ACC112 (cell line): Measurements from ENCODE around the gene ADISSP.

Source experiments
- H2AFZ ChIP-seq: fragments of 200-600 bp; sonication (generic); one replicate; pipeline ENCODE4 v1.6.0; 2017; ENCODE audit warnings: antibody characterized with exemption, low read length; ENCODE audit not compliant: unreplicated experiment
- H3K27ac ChIP-seq: fragments of 200-600 bp; sonication (generic); 2 replicates; pipeline ENCODE4 v1.5.1; 2014; ENCODE audit warnings: low read depth, mild to moderate bottlenecking, antibody characterized with exemption, low read length, moderate library complexity
- H3K27me3 ChIP-seq: fragments of 200-600 bp; sonication (generic); 2 replicates; pipeline ENCODE4 v1.6.1; 2014; ENCODE audit warnings: mild to moderate bottlenecking, antibody characterized with exemption, low read length, moderate library complexity, mixed read lengths; ENCODE audit not compliant: insufficient read depth
- H3K36me3 ChIP-seq: fragments of 200-600 bp; sonication (generic); 2 replicates; pipeline ENCODE4 v1.6.1; 2016; ENCODE audit warnings: mild to moderate bottlenecking, antibody characterized with exemption, low read length, moderate library complexity, mixed read lengths; ENCODE audit not compliant: insufficient read depth
- H3K4me1 ChIP-seq: fragments of 200-600 bp; sonication (generic); one replicate; pipeline ENCODE4 v1.6.1; 2016; ENCODE audit warnings: low read length, mixed read lengths; ENCODE audit not compliant: insufficient read depth, unreplicated experiment, control insufficient read depth
- H3K4me3 ChIP-seq: fragments of 200-600 bp; sonication (generic); 2 replicates; pipeline ENCODE4 v1.5.1; 2014; ENCODE audit warnings: mild to moderate bottlenecking, low read depth, low read length
- H3K79me2 ChIP-seq: fragments of 200-600 bp; sonication (generic); one replicate; pipeline ENCODE4 v1.6.0; 2016; ENCODE audit warnings: low read length; ENCODE audit not compliant: control insufficient read depth, unreplicated experiment, insufficient read depth

The ADISSP gene

DNA sequence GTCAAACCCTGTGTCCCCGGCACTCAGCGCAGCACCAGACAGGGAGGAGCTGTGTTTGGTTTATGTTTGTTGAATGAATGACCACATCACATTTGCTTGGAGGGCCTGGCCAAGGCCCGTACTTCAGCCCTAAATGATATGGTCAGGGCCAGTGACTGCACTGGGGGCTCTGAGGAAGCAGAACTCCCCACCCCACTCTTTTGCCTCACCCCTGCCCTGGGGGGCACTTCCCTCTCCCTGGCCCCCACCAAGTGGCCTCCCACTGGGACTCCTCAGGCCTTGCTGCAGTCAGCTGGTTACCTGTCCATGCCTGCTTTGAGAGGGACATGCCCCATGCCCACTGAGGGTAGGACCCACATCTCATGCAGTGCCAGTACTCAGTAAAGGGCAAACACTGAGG is 2.9 kb downstream of the ADISSP start:
- no peak overlapping the region for H3K27ac ChIP-seq
- H3K27me3 ChIP-seq = no peaks in the 10 kb centered on the region
- H3K4me1 ChIP-seq = peaks cover 16% of the 10 kb centered on the region
- no peaks in the 10 kb centered on the region for H3K36me3 ChIP-seq
- no peak overlapping the region for H3K4me3 ChIP-seq
- H3K79me2 ChIP-seq = peaks cover 9% of the 10 kb centered on the region
- no peak overlapping the region for H2AFZ ChIP-seq

DNA sequence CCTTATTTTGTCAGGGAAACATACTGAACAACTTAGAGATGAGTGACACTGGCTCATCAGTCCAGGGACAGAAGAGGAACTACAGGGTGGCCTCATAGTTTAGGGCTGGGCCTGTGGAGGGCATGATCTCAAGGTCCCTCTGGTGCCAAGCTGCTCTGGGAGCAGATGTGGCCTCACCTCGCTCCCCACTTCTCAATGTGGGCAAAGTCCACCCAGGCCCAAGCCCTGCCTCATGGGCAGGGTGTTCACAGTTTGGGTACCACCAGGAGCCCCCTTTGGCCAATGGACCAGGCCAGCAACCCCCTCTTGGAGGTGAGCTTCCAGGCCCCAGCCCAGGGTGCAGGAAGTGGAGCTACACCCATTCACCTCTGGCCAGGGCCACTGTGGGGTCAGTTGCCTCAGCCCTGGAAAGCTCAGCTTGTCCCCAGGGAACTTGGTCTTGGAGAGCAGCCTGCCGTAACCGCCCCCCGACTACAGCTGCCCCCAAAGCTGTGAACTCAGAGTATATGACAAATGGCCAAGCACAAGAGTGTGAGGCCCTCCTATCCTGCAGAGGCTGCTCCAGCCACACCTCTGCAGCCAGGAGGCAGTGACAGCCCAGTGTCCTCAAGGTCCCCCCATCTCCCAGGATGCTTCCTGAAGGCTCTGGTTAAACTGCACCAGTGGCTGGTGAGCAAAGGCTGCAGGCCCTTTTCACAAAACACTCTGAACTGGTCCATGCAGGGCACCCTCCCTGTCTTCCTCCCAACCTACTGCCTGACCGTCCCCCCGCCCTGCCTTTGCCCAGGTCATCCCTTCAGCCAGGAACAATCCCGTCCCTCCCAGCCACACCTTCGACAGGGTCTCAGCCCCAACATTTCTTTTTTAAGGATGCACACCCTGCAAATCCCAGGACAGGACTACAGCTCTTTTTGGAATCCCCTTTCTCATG is 3.6 kb downstream of the ADISSP start:
- no peak overlapping the region for H2AFZ ChIP-seq
- peaks cover 9% of the 10 kb centered on the region for H3K79me2 ChIP-seq

DNA sequence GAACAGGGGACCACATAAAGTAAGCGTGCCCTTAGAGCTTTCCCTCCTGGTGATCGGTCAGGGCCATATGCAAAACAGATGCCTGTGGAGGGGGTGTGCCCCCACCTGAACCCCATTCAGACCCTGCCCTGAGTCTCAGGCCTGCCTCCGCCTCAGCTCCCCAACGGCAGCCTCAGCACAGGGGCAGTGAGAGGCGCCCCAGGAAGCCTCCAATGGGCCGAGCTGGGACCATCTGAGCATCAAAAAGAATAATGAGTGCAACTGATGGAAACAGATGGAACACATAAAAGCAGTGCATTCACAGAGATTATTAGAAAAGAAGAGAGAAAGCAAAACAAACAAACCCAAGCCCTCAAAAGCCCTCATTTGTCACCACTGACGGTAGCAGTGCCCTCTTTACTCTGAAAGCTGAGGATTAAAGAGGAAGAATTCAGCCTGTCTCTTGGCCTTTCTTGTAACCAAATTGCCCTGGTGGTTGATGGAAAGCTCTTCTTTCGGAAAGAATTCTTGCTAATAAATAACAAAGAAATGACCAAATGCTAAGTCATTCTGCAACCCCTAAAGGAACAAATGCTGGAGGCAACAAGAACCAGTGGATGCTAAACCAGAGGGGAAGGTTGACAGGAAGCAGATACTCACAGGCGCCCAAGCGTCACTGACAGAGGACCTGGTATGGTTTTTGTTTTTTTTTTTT is 6.8 kb downstream of the ADISSP start:
- Histone ChIP-seq H3K27me3 (no peaks in the 10 kb centered on the region), H3K79me2 (no peaks in the 10 kb centered on the region), H3K4me3 (no peak overlapping the region), H2AFZ (no peak overlapping the region), H3K36me3 (no peaks in the 10 kb centered on the region), H3K27ac (no peak overlapping the region), H3K4me1 (no peaks in the 10 kb centered on the region)

More for the DNA sequence above, 3.6 kb downstream of the ADISSP start:
- H3K27ac ChIP-seq = no peak overlapping the region
- H3K4me1 ChIP-seq = peaks cover 12% of the 10 kb centered on the region
- no peaks in the 10 kb centered on the region for H3K36me3 ChIP-seq
- H3K4me3 ChIP-seq = no peak overlapping the region
- no peaks in the 10 kb centered on the region for H3K27me3 ChIP-seq

DNA sequence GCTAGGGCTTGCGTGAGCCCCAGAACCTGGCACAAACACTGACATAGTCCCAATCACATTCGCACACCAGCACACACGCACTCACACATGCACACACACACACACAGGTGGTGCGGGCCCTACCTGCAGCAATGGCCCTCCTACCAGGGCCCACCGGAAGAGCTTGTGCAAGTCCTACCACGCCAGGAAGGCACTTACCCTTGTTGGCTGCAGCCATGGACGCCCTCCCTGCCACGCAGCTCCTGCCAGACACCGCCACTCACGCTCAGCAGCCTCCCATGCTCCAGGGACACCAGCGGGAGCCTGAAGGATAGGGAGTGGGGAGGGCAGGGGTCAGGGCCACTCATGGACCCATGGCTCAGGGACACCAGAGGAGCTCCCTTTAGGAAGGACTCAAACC is 7.7 kb downstream of the ADISSP start:
- Histone ChIP-seq H3K4me3 (no peak overlapping the region), H3K36me3 (no peaks in the 10 kb centered on the region), H2AFZ (no peak overlapping the region), H3K27ac (no peak overlapping the region), H3K27me3 (no peaks in the 10 kb centered on the region), H3K79me2 (no peaks in the 10 kb centered on the region), H3K4me1 (no peaks in the 10 kb centered on the region)

DNA sequence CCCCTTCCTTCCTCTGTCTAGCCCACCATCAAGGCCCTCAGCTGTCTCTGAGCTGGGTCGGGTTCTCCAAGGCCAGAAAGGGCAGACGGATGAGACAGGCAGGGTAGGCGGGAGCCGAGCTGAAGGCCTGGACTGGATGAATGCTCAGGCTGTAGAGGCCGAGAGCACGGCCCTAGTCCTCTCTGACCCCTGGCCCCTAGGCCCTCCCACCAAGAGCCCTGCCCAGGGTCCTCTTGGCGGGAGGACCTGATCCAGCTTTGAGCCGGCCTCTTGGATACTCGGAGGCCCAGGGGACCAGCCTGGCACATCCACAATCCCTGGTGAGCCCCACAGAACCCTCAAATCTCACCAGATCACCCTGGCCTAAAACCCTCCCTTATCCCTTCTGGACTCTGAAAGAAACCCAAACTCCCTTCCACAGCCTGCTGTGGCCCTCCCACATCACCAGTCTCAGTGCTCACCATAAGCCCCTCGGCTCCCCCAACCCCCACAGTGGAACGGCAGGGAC is 8.2 kb downstream of the ADISSP start:
- H3K27ac ChIP-seq = no peak overlapping the region
- H3K27me3 ChIP-seq = no peaks in the 10 kb centered on the region
- H3K36me3 ChIP-seq = no peaks in the 10 kb centered on the region
- no peaks in the 10 kb centered on the region for H3K79me2 ChIP-seq
- H3K4me1 ChIP-seq = no peaks in the 10 kb centered on the region
- H3K4me3 ChIP-seq = no peak overlapping the region
- H2AFZ ChIP-seq = no peak overlapping the region

DNA sequence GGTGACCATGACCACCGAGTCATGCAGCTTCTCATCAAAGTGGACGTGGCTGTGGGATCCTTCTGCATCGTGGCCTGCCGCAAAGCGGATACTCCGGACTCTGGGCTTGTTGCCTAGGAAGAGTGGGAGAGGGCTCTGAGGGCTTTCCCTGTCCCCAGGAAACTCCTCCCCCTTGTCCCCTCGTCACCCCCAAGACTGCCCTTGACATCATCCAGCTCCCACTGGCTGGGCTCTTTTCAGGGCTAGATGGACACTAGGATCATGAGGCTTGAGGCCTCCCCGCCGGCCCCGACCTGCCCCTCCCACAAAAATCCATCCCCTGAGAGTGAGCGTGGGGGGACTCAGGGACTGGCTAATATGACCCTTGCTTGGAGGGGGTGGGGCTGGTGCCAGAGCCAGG is 9.0 kb downstream of the ADISSP start:
- Histone ChIP-seq H3K4me1 (no peaks in the 10 kb centered on the region), H3K36me3 (no peaks in the 10 kb centered on the region), H3K27me3 (no peaks in the 10 kb centered on the region), H3K4me3 (no peak overlapping the region), H3K27ac (no peak overlapping the region), H2AFZ (no peak overlapping the region), H3K79me2 (no peaks in the 10 kb centered on the region)

DNA sequence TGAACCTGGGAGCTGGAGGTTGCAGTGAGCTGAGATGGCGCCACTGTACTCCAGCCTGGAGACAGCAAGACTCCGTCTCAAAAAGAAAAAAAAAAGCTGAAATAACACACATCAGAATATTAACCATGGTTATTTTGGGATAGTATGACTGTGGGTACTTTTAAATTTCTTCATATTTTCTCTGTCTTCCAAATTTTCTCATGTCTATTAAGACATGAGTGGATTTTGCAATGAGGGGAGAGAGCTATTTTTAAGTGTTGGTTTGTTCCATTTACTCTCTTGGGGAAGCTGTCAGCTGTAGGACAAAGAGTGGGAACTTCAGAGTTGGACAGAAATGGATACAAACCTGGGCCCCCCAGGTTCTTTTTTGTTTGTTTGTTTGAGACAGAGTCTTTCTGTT is 10.3 kb downstream of the ADISSP start:
- Histone ChIP-seq H3K27me3 (no peaks in the 10 kb centered on the region), H3K27ac (no peak overlapping the region), H2AFZ (no peak overlapping the region), H3K79me2 (no peaks in the 10 kb centered on the region), H3K36me3 (no peaks in the 10 kb centered on the region), H3K4me3 (no peak overlapping the region), H3K4me1 (no peaks in the 10 kb centered on the region)

DNA sequence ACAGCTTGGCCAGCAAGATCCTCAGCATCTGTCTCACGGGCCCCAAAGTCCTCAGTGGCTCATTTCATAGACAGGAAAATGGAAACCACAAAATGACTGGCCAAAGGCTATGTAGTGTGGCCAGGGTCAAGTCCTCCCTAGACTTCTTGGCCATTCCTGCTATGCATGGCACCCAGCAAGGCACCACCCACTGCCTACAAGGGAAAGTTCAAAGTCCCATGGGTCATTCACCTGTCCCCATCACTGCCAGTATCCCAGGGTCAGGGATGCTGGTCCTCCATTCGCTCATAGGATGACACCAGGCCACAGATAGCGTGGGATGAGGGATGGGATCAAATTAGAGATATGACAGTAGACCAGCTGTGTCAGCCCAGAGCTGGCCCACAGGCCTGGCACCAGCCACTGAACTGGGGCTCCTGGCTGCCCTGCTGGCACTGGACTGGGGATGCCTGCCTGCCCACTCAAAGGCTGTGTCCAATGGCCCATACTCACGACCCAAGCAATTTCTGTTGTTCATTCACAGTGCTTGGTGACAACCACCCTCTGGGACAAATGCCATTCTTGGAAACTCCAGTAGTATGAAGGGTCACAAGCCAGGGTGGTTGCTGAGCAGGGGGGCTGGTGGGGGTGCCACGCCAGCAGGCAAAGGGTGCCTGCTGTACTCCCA is 11.6 kb downstream of the ADISSP start:
- Histone ChIP-seq H3K27me3 (no peaks in the 10 kb centered on the region), H3K36me3 (no peaks in the 10 kb centered on the region)

DNA sequence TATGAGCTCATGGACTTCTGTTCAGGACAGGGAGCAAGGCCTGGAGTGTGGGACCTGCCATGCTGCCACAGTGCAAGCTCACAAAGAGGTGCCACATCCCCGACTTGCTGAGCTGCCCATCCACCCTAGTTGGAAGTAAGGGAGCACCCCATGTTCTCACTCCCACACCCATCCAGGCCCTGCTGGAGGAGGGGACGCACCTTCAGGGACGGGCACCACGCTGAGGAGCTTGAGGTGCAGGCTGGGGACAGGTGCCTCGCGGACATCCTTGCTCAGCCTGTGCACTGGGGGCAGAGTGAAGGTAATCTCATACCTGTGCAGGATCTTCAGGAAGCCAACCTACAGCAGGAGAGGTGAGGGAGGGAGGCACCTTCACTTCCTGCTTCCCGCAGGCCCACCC is 12.3 kb downstream of the ADISSP start:
- H3K36me3 ChIP-seq = no peaks in the 10 kb centered on the region

More for the DNA sequence above, 11.6 kb downstream of the ADISSP start:
- H2AFZ ChIP-seq = no peak overlapping the region
- no peaks in the 10 kb centered on the region for H3K79me2 ChIP-seq
- H3K4me3 ChIP-seq = no peak overlapping the region
- H3K27ac ChIP-seq = no peak overlapping the region
- no peaks in the 10 kb centered on the region for H3K4me1 ChIP-seq

DNA sequence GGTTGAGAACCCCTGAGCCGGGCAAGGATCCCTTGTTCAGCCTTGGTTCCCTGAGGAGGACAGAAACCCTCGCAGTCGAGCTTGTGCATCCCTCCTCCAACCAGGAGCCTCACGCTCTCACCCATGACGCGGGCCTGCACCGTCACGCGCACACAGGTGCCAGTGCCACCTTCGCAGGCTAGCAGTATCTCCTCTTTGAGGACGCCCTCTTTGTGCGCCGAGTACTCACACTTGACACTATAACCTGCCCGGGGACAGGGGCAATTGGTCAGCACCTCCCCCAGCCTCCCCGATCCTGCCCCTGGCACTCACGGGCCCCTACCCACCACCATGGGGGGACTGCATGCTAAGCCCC is 13.3 kb downstream of the ADISSP start:
- Histone ChIP-seq H2AFZ (no peak overlapping the region), H3K4me1 (no peaks in the 10 kb centered on the region)

More for the DNA sequence above, 12.3 kb downstream of the ADISSP start:
- Histone ChIP-seq H2AFZ (no peak overlapping the region), H3K27ac (no peak overlapping the region), H3K79me2 (no peaks in the 10 kb centered on the region), H3K4me1 (no peaks in the 10 kb centered on the region), H3K27me3 (no peaks in the 10 kb centered on the region), H3K4me3 (no peak overlapping the region)

More for the DNA sequence above, 13.3 kb downstream of the ADISSP start:
- Histone ChIP-seq H3K27me3 (no peaks in the 10 kb centered on the region), H3K36me3 (no peaks in the 10 kb centered on the region), H3K4me3 (no peak overlapping the region), H3K27ac (no peak overlapping the region), H3K79me2 (no peaks in the 10 kb centered on the region)
